Measurements from ENCODE around the gene PGM2. TPM values are rescaled to one million over a fixed set of nuclear protein-coding genes. Genes with fewer than 3 reads are reported as not detected.
A peak's percentile ranks its signal among the peaks of the same experiment; 100 is the strongest.

Gene PGM2
- total RNA-seq, 2 donors from 2014 or later, result 23.2 to 25.3 TPM

DNA sequence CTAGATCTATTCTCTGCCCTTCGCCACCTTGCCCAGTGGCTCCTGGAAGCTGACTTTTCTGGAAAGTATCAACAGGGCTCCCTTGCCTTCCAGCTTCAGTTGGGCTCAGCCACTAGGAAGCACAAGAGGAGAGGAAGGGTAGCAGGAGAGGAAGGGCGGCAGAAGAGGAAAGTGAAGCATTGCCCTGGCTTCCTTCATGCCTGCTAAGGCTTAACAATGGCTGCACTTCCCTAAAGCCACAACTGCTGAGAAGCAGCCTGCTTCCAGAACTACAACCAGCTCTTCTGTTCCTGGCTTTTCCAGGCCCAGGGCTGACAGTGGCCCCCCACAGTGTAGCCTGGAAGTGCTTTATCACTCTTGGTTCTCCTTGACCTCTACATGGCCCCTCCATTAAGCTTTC lies 29.1 kb upstream of the PGM2 start:
- Histone ChIP-seq H3K27me3 (replicated peaks; ENCODE audit: insufficient read depth) (no peaks in the 10 kb centered on the region), H3K4me1 (replicated peaks) (no peaks in the 10 kb centered on the region), H3K27ac (no peak overlapping the region), H3K36me3 (no peaks in the 10 kb centered on the region), H3K4me3 (no peak overlapping the region), H3K9me3 (no peaks in the 10 kb centered on the region)
- intact Hi-C loops (cut with DNase I), result no loop called here
- no peak for TF ChIP-seq POLR2A (IDR thresholded peaks at IDR 0.05)
- no peak for TF ChIP-seq CTCF (IDR thresholded peaks at IDR 0.05)
- TF ChIP-seq POLR2AphosphoS5 (IDR thresholded peaks at IDR 0.05), result no peak
- no peak for DNase-seq (ENCODE audit: low spot score)
- 97% methylated on average over 2 of the region's 2 CpGs for WGBS

DNA sequence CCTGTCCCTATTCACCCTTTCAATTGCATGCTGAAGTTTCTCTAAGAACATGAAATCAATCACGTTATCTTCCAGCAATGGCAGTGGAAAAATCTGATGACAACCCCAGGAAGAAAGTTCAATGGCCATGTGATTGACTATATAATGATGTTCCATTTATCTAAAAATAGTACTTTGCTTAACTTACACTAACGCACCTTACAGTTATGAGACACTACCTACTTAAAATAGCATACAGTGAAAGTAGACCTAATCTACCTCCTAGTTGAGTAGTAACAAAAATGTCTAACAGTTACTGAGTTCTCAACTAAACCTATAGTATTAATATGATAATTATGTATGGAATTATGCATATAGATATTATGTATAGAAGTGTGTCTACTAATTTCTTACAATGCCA lies 28.6 kb upstream of the PGM2 start:
- intact Hi-C loops (cut with DNase I), result no loop called here
- DNase-seq (ENCODE audit: low spot score), result no peak

DNA sequence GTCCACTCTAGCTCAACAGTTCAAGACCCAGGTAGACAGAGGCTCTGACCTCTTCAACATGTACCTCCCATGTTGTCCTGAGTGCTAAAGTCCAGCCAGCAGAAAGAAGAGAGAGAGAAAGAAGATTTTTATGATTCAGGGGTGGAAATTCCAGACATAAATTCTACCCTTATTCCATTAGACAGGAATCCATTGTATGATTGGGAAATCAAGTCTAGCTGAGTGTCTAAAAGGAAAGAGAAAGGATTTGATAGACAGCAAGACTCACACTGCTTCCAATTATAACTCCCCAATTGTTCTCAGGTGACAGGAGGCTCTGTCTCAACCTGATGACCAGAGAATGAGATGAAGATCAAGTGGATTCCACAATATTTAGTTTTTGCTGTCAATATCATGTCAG lies 27.9 kb upstream of the PGM2 start:
- intact Hi-C loops (cut with DNase I), result no loop called here
- TF ChIP-seq POLR2A (IDR thresholded peaks at IDR 0.05), result no peak
- Histone ChIP-seq H3K27me3 (replicated peaks; ENCODE audit: insufficient read depth) (no peaks in the 10 kb centered on the region), H3K27ac (no peak overlapping the region), H3K9me3 (no peaks in the 10 kb centered on the region), H3K4me3 (no peak overlapping the region), H3K36me3 (no peaks in the 10 kb centered on the region), H3K4me1 (replicated peaks) (no peaks in the 10 kb centered on the region)
- no peak for DNase-seq (ENCODE audit: low spot score)

More for the DNA sequence above, 28.6 kb upstream of the PGM2 start:
- Histone ChIP-seq H3K4me1 (replicated peaks) (no peaks in the 10 kb centered on the region), H3K9me3 (no peaks in the 10 kb centered on the region), H3K36me3 (no peaks in the 10 kb centered on the region), H3K27me3 (replicated peaks; ENCODE audit: insufficient read depth) (no peaks in the 10 kb centered on the region), H3K27ac (no peak overlapping the region), H3K4me3 (no peak overlapping the region)
- 98% methylated on average over 2 of the region's 2 CpGs for WGBS
- TF ChIP-seq POLR2AphosphoS5 (IDR thresholded peaks at IDR 0.05), result no peak

- no peak for DNase-seq (ENCODE audit: low spot score)
- TF ChIP-seq CTCF (IDR thresholded peaks at IDR 0.05) (no peak), POLR2A (IDR thresholded peaks at IDR 0.05) (no peak), POLR2AphosphoS5 (IDR thresholded peaks at IDR 0.05) (no peak)
- Histone ChIP-seq H3K27ac (no peak overlapping the region), H3K9me3 (no peaks in the 10 kb centered on the region), H3K36me3 (no peaks in the 10 kb centered on the region), H3K27me3 (replicated peaks; ENCODE audit: insufficient read depth) (no peaks in the 10 kb centered on the region), H3K4me3 (no peak overlapping the region), H3K4me1 (replicated peaks) (no peaks in the 10 kb centered on the region)
- 41% methylated on average over 4 of the region's 4 CpGs for WGBS
- intact Hi-C loops (cut with DNase I), result loop anchor here (5.0 kb wide), 1 partner anchor 177 kb away; no protein-coding TSS in a partner anchor
Measured at GRCh38 chr4:37799941-37800554, 26.4 kb upstream of the PGM2 start.

GRCh38 chr4:37802068-37802666 lies 24.3 kb upstream of the PGM2 start:
- WGBS, result 44% methylated on average over 4 of the region's 4 CpGs
- no peak overlapping the region for H3K4me3 ChIP-seq
- no peaks in the 10 kb centered on the region for H3K36me3 ChIP-seq
- DNase-seq (ENCODE audit: low spot score), result peak; percentile 33
- no peak overlapping the region for H3K27ac ChIP-seq
- TF ChIP-seq POLR2A (IDR thresholded peaks at IDR 0.05), result no peak
- peak in 3 of 4 experiments; percentile 27 to 67 (median 63) for TF ChIP-seq CTCF (IDR thresholded peaks at IDR 0.05)
- intact Hi-C loops (cut with DNase I), result loop anchor here (2.0 to 5.0 kb wide), 4 partner anchors 25 to 233 kb away; partner anchors contain the start of gene PGM2
- no peaks in the 10 kb centered on the region for H3K27me3 ChIP-seq (replicated peaks; ENCODE audit: insufficient read depth)
- no peaks in the 10 kb centered on the region for H3K9me3 ChIP-seq
- H3K4me1 ChIP-seq (replicated peaks), result no peaks in the 10 kb centered on the region
